ENCODE results near the gene GPR15.
A peak's percentile ranks its signal among the peaks of the same experiment; 100 is the strongest.

Gene GPR15

DNA sequence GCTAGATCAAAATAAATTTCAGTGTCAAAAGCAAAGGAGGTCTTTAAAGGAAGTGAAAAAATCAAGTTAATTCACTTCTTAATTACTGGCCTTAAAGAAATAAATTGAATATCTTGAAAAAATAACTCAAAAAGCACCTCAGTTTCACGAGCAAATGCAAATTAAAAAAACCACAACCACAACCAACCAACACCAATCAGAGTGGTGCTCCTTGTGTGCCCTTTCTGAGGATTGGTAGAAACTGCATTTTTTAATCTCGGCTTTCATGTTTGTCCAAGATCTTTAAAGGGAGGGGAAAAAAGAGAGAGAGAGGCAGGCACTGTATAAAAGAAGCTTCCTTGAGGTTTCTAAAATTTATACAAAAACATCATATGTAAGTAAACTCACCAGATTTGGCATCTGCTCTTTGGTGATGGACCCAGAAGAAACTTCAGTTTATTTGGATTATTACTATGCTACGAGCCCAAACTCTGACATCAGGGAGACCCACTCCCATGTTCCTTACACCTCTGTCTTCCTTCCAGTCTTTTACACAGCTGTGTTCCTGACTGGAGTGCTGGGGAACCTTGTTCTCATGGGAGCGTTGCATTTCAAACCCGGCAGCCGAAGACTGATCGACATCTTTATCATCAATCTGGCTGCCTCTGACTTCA is at the start of gene GPR15:
GPR15 (plus strand) TSS at position 357 of the 653 bp plus-strand sequence; CDS start at position 413, 56 bp downstream.
- no peak for DNase-seq

DNA sequence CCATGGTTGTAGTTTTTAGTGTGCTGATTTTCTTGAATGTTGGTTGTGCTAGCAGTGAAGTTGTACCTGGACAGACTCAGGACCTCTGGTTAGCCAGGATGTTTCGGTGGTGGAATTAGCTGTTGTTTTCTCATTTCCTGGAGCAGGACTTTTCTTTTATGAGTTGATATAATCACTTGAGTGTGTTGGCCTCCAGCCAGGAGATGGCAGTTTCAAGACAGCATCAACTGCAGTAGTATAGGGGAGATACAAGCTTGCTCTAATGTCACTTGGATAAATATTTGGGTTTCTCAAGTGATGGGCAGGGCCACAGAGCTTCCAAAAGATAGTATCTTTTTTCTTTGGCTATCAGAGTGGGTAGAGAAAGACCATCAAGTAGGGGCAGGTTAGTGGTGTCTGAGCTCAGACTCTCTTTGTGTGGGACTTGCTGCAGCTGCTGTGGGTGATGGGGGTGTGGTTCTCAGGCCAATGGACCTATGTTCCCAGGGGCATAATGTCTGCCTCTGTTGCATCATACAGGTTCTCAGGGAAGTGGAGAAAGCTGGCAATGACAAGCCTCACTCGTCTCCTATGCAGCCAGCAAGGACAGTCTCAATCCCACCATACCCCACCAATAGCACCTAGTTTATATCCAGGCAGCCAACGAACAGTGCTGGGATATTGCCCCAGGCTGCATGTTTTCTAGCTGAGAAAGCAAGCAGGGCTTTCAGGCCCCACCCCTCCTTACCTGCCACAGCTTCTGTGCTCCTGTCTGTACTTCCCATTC is 48.9 kb upstream of the GPR15 start:
- no peak for DNase-seq

DNA sequence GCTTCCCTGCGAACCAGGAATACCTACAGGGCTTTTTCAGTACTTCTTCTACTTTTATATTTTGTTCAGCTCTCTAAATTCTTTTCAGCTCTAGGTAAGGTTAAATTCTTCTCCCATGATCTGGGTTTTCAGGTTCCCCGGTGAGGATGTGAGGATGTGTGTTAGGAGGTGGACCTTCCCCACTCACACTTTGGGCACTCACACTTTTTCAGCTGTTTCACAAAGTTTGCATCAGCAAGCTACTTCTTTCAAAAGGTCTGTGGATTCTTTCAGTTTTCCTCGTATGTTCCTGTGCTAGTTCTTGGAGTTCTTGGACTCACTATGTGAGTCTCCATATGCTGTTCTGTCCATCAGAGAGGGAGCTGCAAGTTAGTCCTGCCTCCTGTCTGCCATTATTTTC is 48.2 kb upstream of the GPR15 start:
- DNase-seq = no peak

DNA sequence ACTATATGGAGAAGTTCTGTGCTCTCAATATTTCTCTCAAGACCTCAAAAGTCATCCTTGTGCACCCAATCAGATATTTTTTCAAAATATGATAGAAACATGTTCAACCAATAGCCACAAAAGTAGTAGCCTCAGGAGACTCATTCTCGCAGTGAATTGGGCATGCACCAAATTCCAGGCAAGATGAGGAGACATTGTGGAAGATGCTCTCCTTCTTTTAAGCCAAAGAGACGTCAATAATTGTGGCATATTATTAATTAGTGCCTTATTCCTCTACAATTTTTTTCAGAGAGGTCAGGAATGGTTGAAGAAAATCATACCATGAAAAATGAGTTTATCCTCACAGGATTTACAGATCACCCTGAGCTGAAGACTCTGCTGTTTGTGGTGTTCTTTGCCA is 34.4 kb upstream of the GPR15 start, which contains the start of gene OR5K2:
OR5K2 (plus strand) TSS at position 301 of the 400 bp plus-strand sequence; CDS start at position 301, 0 bp downstream.
- DNase-seq = no peak

DNA sequence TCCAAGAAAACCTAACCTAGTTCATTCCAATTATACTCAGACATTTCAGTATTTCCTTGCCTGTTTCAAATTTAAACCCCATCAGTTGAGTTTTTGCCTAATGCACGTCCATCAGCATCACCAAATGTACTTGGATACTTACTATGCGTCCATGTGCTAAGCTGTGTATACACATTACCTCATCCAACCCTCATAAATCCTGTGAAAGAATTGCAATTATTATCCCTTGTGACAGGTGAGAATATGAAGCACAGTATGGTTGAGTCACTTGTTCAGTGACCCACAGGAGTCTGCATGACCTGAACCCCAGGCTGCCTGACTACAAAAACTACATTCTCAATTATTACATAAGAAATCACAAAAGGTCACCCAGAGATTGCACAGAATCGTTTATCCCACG is 31.8 kb upstream of the GPR15 start:
- no peak for DNase-seq

DNA sequence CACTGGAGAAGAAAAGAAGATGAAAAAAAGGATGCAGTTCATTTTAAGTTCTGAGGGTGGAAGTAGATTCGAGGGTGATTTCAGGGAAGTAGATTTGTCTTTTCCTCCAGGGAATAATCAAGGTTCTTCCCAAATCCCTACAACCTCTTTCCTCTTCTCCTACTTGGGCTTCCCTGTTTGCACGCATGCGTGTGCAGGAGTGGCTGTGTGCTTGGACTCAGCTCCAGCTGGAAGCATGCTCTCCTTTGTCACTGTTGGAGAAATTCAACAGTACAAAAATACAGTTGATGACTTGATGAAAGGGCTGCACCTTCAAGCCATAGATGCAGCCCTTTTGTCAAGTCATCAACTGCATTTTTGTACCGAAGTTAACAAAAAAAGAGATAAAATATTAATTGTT is 30.5 kb upstream of the GPR15 start:
- DNase-seq = no peak

DNA sequence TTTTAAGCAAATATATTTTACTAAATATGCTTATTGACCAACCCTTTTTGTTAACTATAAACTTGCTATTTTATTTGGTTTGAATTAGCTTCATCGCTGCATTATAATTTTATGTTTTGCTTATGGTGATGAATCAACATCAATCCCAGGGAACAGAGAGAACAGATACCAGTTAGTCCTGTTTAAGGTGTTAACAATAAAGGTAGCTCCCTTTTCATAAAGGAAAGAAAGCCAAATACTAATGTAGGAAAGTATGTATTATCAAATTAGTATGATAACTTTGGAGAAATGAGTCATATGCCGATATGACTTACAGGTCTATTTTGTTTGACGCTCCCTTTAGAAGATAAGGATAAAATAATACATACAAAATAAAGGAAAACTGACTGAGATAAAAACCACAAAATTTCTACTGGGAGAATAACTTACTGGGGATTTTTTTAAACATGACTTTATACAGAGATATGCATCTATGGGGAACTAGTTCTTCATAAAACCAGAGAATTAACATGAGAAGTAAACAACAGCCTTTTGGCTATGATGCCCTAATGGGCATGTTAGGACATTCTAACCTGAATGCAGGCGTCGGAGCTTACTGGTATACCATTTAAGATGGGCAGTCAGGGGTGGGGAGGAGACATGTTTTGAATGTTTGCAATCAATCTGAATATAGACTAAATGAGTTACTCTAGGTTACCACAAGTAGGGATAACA is 29.8 kb upstream of the GPR15 start:
- DNase-seq = no peak

DNA sequence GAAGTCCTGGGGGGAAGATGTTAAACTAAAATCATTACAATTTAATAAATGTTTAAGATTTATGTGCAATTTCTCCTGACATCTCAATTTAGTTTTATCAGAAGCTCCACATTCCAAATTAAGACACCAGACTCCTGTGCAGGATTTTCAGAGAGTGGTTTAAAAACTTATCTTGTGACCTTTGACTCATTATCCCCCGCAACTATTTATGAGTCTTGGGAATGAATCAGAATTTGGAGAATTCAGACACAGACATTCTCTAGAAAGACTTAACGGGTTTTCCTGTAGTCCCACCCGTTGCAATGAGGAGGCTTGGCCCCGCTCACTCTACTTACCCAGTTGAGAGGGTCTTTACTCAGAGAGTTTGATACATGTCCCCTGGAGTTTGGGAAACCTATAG is 27.2 kb upstream of the GPR15 start:
- DNase-seq = no peak

DNA sequence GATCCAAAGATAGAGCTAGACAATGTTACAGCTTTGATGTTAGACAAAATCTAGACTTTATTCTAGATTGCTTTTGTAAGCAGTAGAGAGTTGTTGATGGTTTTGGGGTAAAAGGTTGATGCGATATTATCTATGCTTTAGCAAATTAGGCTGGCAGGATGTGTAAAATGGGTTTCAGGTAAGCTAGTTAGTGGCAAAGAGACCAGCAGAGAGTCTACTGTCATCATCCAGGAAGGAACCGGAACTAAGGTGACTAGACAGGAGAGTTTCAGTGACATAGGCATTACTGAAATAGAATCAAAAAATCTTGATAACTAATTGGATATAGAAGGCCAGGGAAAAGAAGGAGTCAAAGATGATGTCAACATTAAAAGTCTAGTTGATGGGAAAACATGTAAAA is 23.2 kb upstream of the GPR15 start:
- no peak for DNase-seq

DNA sequence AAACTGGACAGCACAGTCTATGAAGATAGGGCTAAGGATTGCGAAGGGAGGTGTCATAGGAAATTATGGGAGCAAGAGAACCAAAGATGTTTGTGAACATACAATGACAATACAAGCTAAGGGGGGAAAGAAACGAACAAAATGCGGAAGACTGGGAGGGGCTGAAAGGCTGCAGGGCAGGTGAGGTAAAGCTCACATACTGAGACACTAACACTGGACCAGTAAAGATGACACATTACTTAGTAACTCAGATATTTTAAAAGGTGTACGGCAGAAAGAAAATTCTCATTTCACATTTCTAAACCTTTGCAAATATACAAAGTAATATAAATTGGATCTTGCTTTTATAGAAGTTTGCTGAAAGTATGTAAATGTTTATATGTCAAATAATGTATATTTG is 19.2 kb upstream of the GPR15 start:
- no peak for DNase-seq

DNA sequence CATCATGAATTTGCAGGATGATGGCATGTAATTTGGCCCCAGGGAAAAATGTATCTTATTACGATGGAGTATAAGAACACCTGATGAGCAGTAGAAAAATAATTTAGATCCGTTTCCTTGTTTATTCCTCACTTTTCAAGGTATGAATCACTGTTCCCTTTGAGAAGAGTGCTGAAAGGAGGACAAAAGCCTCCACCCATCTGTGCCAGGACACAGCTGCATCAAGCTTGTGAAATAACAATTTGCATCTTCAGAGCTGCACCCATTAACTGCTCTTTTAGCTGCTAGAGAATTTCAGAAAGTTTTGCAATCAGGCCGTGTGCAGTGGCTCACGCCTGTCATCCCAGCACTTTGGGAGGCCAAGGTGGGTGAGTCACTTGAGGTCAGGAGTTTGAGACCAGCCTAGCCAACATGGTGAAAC is 18.7 kb upstream of the GPR15 start:
- DNase-seq = no peak

DNA sequence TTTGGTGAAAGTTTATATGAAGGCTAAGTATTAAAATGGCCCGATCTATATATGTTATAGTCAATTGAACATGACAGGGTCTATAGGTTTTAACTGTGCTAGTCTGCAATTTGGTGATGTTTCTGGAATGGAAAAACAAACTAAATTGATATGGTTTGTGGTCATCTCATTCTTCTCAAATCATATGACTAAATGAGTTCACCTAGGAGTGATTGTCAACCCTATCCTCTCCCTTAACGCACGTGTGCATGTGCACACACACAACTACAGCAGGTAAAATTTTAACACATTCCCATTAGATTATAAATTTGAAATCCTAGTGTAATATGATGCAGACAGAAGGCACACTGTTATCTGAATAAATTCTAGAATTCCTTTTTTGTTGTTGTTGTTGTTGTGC is 18.0 kb upstream of the GPR15 start:
- DNase-seq = no peak

DNA sequence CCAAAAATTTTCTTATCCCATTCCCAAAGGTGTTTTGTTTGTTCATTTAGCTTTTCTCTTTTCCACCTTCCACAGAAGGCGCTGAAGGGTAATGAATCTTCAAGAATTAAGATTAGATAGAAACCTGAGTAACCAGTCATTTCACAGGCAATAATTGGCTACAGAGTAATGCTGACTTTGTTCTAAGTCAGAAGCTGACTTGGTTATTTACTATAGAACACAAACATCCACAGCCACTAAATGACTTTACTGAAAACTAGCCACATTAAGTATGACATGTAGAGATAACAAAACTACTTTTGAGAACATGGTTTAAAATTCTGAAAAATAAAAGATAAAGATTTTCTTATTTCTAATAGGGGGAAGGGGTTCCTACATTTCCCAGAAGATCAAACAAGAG is 16.8 kb upstream of the GPR15 start:
- DNase-seq = no peak

DNA sequence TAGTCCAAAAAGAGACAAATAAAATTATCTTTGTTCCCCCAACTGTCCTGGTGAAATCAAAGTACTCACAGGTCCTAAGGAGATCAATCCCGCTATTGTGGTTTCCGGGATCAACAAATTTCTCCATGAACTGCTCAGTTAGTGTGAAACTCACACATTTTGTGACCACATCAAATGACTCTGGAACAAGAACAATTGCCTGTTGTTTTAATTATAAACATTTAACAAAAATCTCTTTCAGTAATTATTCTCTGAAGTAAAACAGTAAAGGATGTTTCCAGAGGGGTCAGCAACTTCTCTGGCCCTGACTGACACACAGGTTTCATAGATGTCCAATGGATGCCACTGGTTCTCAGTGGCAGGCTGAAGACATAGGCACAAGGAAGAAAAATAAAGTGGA is 13.0 kb upstream of the GPR15 start:
- no peak for DNase-seq

DNA sequence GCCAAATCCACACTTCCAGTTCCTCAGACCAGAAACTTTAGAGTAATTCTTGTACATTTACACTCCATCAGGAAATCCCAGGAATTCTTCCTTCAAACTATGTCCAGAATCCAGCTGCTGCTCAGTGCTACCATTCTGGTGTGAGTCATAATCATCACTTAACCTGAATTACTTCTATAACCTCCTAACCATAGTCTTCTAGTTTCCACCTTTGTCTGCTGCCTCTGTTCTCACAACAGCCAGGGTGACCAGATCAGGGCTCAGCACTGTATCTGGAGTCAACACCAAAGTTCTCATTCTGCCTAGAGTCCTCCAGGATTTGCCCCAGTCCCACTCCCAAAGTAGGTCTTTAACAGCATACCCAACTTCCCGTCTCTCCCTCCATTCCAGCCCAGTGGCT is 12.4 kb upstream of the GPR15 start:
- DNase-seq = no peak

DNA sequence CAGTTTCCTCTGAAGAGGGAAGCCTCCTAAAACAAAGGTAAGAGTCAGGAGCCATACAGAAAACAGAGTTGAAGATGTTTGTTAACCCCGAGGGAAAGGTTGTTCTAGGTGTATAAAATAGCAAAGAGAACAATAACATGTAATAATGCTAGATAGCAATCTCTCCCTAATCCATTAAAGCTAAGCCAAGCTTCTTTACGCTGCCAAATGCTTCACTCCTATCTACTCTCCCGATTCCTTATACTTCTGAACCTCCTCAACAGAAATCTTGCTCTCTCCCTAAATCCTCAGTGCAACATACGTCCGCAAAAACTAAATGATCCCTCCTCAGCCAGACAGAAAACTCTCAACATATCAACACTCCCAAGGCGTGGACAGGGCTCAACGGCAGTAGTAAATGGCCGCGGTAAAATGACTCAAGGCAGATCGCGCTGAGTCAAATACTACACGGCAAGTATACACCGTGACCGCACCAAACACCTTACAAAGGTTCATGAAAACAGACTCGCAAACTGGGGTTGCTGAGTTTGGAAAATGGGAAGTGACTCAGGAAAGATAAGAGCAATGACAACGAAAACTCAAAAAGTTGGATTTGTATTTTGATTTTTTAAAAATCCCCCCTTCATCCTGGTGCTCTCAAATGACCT is 9.8 kb upstream of the GPR15 start:
- DNase-seq = peak; percentile 46

DNA sequence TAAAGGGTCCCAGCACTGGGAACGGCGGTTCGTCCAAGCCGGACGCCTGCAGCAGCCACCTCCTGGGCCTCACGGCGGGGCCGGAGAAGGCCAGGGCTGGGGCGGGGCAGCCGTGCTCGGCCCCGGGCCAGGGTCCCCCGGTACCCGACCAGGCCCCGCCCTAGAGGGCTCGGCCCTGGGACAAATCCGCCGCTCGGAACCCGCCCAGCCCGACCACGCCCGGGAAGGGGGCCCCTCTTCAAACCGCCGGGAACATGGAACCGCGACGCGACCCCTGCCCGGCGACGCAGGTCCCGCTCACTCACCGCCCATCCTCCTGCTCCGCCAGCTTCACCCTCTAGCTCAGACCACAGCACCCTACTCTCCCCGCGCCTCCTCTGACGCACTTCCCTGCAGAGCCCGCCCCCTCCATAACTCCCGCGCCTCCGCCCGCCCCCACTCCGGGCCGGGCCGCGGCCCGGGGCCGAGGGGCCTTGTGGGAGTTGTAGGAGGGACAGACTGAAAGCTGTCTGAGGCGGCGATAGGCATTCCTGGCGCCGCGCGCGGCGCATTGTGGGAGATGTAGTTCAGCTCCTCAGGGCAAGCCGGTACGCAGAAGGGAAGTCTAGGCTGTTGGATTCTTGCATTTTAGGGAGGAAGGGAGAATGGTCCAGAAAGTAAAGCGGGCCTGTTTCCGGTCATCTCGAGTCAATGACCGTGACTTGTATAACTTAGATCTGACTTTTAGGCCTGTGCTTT is 9.1 kb upstream of the GPR15 start, which contains the start of gene CLDND1:
CLDND1 (minus strand) TSS at position 359 of the 738 bp plus-strand sequence. CDS start 1,478 bp downstream, outside the sequence.
- peak; percentile 98 for DNase-seq

DNA sequence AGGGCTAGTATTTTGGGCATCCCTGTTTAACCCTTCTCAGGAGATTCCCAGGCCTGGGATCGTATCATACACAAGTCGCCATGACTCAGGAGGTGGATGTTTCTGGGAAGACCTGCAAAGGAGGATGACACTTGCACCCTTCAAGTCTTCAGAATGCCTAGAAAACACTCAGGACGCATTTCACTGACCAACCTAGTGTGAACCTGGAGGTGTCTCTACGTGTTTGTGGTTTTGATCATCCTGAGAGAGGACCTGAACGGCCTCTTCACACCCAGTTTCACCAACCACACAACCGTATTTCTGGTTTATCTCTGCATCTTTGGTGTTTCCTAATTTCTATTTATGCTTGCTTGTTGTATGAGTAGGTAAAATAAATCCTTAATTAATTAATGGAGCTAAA is 6.3 kb upstream of the GPR15 start:
- DNase-seq = no peak

DNA sequence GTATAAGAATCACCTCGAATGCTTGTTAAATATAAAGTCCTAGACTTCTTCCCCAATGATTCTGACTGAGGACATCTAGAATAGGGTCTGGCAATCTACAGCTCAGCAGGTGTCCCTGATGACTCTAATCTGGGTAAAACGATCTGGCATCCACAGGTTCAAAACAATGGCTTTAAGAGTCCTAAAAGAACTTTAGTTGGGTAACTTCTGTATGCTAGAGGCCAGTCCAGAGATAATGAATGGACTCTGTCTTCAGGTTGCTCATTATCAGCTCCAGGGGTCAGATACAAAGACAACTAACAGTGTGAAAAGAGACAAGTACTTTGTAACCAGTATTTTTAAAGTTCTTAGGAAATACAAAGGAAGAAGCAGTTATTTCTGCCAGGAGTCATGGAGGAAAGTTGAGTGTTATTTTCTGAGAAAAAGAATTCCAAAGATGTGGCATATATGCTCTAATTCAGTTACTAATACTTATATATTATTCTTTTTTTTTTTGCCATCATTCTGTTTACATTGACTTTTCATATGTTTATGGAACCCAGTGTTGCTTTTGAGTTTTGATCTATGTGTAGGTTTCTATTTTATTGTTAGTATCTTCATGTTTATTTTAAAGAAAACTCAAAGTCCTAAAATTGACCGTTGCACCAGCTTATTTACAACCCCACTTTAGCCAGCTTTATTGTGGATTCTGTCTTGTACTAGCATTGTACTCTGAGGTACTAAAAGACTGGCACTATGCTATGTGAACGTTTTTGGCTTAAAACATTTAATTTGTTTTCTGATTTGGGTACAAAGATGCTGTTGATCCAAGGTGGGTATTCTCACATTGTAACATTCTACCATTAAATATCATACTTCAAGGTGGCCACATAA is 3.1 kb upstream of the GPR15 start:
- DNase-seq = no peak

DNA sequence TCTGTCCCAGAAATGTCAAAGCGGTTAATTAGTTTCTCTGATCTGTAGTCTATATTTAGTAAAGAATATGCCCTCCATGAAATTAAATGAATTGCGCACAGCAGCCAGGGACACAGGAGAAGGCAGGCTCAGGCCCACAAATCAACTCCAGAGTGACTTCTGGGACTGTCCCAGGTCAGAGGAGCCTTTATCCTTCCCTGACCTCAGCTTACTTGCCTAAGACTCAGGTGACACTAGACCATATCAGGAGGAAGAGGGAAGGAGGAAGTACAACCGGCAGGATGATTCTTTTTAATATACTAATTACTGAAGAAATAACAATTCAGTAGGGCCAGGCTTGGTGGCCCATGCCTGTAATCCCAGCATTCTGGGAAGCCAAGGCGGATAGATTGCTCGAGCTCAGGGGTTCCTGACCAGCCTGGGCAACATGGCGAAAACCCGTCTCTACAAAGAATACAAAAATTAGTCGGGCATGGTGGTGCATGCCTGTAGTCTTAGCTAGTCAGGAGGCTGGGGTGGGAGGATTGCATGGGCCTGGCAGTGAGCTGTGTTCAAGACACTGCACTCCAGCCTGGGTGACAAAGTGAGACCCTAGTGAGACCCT is 1.8 kb upstream of the GPR15 start:
- no peak for DNase-seq

DNA sequence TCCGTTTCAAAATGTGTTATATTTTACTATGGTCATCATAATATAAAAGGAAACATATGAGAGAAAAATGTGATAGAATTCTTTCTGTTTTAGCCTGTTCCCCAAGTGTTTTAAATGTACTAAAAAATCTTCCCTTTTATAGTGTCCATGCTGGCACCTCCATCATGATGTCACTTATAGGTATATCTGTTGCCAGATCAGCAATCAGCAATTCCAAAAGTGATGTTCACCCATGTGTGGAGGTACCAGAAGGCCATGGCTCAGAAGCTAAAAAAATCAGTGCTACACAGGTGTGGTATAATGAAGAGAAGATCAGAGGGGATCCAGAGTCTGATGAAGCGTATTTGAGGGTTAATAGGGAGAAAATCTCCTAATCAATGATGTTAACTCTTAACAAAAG is 1.1 kb upstream of the GPR15 start:
- no peak for DNase-seq

Measured in left hindlimb (tissue), 1 donor.